Epidermal melanocyte (primary cell): ENCODE measurements around the gene DHH.
"Not testable (repeated sequence)": the region's sequence is repeated elsewhere in the genome, so short reads cannot be mapped to it uniquely, and the experiment has no call there.

Experiments used
- DNase-seq: peaks from one replicate; pipeline ENCODE4 v3.0.0; 2011; ENCODE audit warnings: low spot score; ENCODE audit not compliant: insufficient read length

DHH gene

DNA sequence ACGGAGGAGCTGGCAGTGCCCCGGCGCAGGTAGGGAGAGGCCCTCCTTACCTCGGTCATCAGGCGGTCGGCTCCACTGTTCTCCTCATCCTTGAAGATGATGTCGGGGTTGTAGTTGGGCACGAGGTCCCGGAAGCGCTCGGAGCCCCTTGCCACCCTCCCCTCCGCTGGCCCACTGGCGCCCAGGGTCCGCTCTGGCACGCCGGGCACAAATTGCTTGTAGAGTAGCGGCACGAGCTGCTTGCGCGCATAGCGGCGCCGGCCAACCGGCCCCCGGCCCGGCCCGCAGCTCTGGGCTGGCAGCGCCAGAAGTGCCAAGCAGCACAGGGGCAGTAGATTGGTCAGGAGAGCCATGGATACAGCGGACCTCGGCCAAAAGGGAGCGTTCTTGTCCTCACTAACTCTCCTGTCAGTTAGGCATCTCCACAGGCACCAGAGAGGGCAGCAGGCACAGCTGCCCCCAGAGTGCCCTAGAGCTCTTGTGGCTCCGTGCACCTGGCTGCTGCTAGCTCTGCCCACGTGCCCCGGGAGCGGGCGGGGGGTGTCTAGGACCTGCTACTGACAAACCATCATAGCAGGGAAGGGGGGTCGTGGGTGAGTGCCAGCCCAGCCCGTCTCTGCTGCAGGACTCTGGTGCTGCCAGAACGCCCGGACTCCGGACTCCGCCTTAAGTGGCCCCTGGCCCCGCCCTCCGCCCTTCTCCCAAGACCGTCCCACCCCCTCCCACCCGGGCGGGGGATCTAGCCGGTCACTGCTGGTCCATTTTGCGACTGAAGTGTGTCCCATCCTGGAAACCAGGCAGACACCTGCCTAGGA, at the start of gene DHH:
TSS of gene DHH (minus strand) at position 642 of the 815 bp plus-strand sequence. CDS start at position 353, 289 bp downstream.
- no peak for DNase-seq

GRCh38 chr12:49144384-49144783, 49.8 kb upstream of the DHH start:
- DNase-seq: no peak

DNA sequence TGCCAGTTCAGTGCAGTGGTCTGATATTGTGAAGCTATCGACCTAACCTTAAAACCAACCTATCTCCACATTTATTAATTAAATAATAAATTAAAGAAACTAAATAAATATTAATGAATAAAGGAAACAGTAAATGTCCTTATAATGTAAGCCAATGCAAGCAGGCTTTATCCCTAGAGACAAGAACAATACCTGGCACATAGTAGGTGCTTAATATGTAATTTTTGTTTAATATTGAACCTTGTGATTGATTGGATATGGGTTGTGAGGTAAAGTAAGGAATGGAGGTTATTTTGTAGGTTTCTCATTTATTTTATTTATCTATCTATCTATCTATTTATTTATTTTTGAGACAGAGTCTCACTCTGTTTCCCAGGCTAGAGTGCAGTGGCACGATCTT, 44.4 kb upstream of the DHH start:
- DNase-seq: no peak

GRCh38 chr12:49138587-49138986, 44.0 kb upstream of the DHH start:
- DNase-seq: no peak

GRCh38 chr12:49137476-49137875, 42.9 kb upstream of the DHH start:
- no peak for DNase-seq

DNA sequence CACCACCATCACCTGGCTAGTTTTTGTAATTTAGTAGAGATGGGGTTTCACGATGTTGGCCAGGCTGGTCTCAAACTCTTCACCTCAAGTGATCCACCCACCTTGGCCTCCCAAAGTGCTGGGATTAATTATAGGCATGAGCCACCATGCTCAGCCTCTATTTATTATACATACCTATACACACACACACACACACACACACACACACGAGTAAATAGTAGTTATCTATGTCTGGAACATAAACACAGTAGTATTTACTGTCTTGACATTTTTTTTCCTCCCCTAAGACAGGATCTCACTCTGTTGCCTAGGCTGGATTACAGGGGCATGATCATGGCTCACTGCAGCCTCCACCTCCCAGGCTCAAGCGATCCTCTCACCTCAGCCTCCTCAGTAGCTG, 42.4 kb upstream of the DHH start:
- DNase-seq: not testable (repeated sequence)

- no peak for DNase-seq
These were observed 39.0 kb upstream of the DHH start for GRCh38 chr12:49133590-49133989.

GRCh38 chr12:49133014-49133413, 38.4 kb upstream of the DHH start:
- DNase-seq: no peak

- DNase-seq: no peak
These were observed 37.4 kb upstream of the DHH start for GRCh38 chr12:49131894-49132461.

- peak; percentile 79 for DNase-seq
These were observed 36.7 kb upstream of the DHH start, which contains the start of gene TUBA1B for GRCh38 chr12:49131051-49131893. Gene TUBA1B, minus strand, starts transcription at chr12:49131395. Its CDS starts 95 bp downstream, at chr12:49131300.

GRCh38 chr12:49130151-49131050, 35.8 kb upstream of the DHH start:
- DNase-seq: peak; percentile 90

DNA sequence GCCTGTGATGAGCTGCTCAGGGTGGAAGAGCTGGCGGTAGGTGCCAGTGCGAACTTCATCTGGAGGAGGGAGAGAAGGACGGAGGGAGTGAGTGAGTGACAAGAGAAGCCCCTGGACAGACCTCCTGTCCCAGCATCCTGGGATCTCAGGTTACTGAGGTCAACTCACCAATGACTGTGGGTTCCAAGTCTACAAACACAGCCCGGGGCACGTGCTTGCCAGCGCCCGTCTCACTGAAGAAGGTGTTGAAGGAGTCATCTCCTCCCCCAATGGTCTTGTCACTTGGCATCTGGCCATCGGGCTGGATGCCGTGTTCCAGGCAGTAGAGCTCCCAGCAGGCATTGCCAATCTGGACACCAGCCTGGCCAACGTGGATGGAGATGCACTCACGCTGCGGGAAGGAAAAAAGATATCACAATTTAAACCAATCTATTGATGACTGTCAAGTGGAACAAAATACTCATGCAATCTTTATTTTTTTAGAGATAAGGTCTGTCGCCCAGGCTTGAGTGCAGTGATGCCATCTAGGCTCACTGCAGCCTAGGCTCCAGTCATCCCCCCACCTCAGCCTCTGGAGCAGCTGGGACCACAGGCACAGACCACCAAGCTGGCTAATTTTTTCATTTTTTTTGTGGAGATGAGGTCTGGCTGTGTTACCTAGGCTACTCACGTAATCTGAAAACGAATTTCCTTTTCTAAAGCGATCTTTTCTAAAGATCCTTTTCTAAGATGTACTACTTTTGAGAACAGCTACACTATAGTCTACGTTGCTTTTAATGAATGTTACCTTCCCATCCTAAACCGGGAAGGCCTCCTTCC, 34.9 kb upstream of the DHH start:
- DNase-seq: no peak

GRCh38 chr12:49127971-49128370, 33.4 kb upstream of the DHH start:
- DNase-seq: not testable (repeated sequence)

- DNase-seq: no peak
These were observed 32.5 kb upstream of the DHH start for GRCh38 chr12:49126852-49127763.

- DNase-seq: peak; percentile 61
These were observed 26.6 kb upstream of the DHH start for GRCh38 chr12:49121047-49121696.

DNA sequence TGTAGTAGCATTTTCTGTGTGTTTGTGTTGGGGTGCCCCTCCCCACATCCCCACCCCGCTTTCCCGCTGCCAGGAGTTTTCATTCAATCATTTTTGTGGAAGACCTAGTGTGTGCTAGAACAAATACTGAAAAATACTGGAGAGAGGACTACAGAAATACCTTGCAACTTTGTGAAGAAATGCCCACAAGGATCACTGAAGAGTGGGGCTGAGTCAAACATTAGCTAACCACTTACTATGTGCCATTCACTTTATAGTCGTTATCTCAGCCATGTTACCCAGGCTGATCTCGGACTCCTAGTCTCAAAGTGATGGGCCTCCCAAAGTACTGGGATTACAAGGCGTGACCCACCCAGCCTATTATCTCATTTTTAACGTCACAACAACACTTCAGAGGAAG, 16.6 kb upstream of the DHH start:
- no peak for DNase-seq

- peak; percentile 98 for DNase-seq
These were observed 16.0 kb upstream of the DHH start, which contains the start of gene LMBR1L for GRCh38 chr12:49110464-49111155. Gene LMBR1L, minus strand, starts transcription at chr12:49110847. Its CDS starts 292 bp downstream, at chr12:49110555.
